ELR (cell line): ENCODE data around the gene MASP1.
A peak's percentile ranks its signal among the peaks of the same experiment; 100 is the strongest.
"Not testable (repeated sequence)": the region's sequence is repeated elsewhere in the genome, so short reads cannot be mapped to it uniquely, and the experiment has no call there.

Experiments
- DNase-seq: peaks from one replicate; pipeline ENCODE4 v3.0.0-alpha.2; 2015; ENCODE audit warnings: low read depth

Gene MASP1

GRCh38 chr3:187227658-187228258, 63.8 kb downstream of the MASP1 start:
- DNase-seq, result peak; percentile 91

- DNase-seq, result peak; percentile 50
Measured at GRCh38 chr3:187223799-187224198, 67.7 kb downstream of the MASP1 start.

GRCh38 chr3:187222801-187223200, 68.7 kb downstream of the MASP1 start:
- DNase-seq, result no peak

GRCh38 chr3:187215460-187215859, 76.1 kb downstream of the MASP1 start:
- DNase-seq, result no peak

GRCh38 chr3:187213616-187214015, 77.9 kb downstream of the MASP1 start:
- DNase-seq, result no peak

GRCh38 chr3:187212705-187213104, 78.8 kb downstream of the MASP1 start:
- DNase-seq, result no peak

- DNase-seq, result no peak
Measured at GRCh38 chr3:187212196-187212545, 79.4 kb downstream of the MASP1 start.

GRCh38 chr3:187211532-187212195, 79.9 kb downstream of the MASP1 start:
- DNase-seq, result peak; percentile 48

- no peak for DNase-seq
Measured at GRCh38 chr3:187210545-187211327, 80.8 kb downstream of the MASP1 start.

GRCh38 chr3:187210091-187210490, 81.4 kb downstream of the MASP1 start:
- DNase-seq, result no peak

- DNase-seq, result no peak
Measured at GRCh38 chr3:187209491-187209890, 82.0 kb downstream of the MASP1 start.

- DNase-seq, result peak; percentile 41
Measured at GRCh38 chr3:187208159-187208558, 83.4 kb downstream of the MASP1 start.

GRCh38 chr3:187207624-187208023, 83.9 kb downstream of the MASP1 start:
- no peak for DNase-seq

- no peak for DNase-seq
Measured at GRCh38 chr3:187207062-187207461, 84.5 kb downstream of the MASP1 start.

- no peak for DNase-seq
Measured at GRCh38 chr3:187205683-187206082, 85.9 kb downstream of the MASP1 start.

GRCh38 chr3:187199463-187200050, 92.0 kb downstream of the MASP1 start:
- not testable (repeated sequence) for DNase-seq

- DNase-seq, result no peak
Measured at GRCh38 chr3:187198490-187198889, 93.0 kb downstream of the MASP1 start.

- no peak for DNase-seq
Measured at GRCh38 chr3:187197335-187197649, 94.2 kb downstream of the MASP1 start, which contains the start of gene RTP1. Gene RTP1 (plus strand): TSS chr3:187197486. CDS start chr3:187197516, 30 bp downstream.

GRCh38 chr3:187196573-187197334, 94.8 kb downstream of the MASP1 start:
- DNase-seq, result no peak

GRCh38 chr3:187193181-187193580, 98.4 kb downstream of the MASP1 start:
- DNase-seq, result no peak

- DNase-seq, result no peak
Measured at GRCh38 chr3:187191271-187191670, 100.3 kb downstream of the MASP1 start.

- no peak for DNase-seq
Measured at GRCh38 chr3:187188931-187189330, 102.6 kb downstream of the MASP1 start.
